Aorta (tissue), 5 donors: Measurements from ENCODE around the gene ANKRD13D. TPM values are rescaled to one million over a fixed set of nuclear protein-coding genes. Genes with fewer than 3 reads are reported as not detected.
A peak's percentile ranks its signal among the peaks of the same experiment; 100 is the strongest.
"Not testable (repeated sequence)": the region's sequence is repeated elsewhere in the genome, so short reads cannot be mapped to it uniquely, and the experiment has no call there.

ENCODE experiments used
- ATAC-seq: fragments of 200-7000 bp; cut with Tn5 transposase; one replicate; pipeline ENCODE4 v1.9.1; 2022; ENCODE audit warnings: moderate library complexity; ENCODE audit not compliant: low FRiP score
- DNase-seq, 2 donors: peaks; one replicate each; pipeline ENCODE4 v3.0.0-alpha.2; 2020
- H3K27ac ChIP-seq, 2 donors: one replicate each; pipeline ENCODE4 v1.5.1; 2013; ENCODE audit warnings: low read length in 2 of 2, mild to moderate bottlenecking in 2 of 2, moderate library complexity in 2 of 2, control low read depth in 1 of 2, inconsistent platforms in 1 of 2, low read depth in 1 of 2
- H3K27me3 ChIP-seq, 2 donors: one replicate each; pipeline ENCODE4 v1.6.1; 2013; ENCODE audit warnings: control low read depth in 1 of 2, low read length in 1 of 2, mild to moderate bottlenecking in 1 of 2, moderate library complexity in 1 of 2; ENCODE audit not compliant: insufficient read depth in 2 of 2, control insufficient read depth in 1 of 2
- H3K36me3 ChIP-seq, 2 donors: one replicate each; pipeline ENCODE4 v1.6.1; 2013; ENCODE audit warnings: control low read depth in 1 of 2, low read length in 1 of 2, mild to moderate bottlenecking in 1 of 2; ENCODE audit not compliant: insufficient read depth in 2 of 2, control insufficient read depth in 1 of 2
- H3K4me1 ChIP-seq, 2 donors: one replicate each; pipeline ENCODE4 v1.6.1; 2013; ENCODE audit warnings: low read length in 2 of 2, control low read depth in 1 of 2, mild to moderate bottlenecking in 1 of 2, moderate library complexity in 1 of 2; ENCODE audit not compliant: insufficient read depth in 2 of 2, control insufficient read depth in 1 of 2
- H3K4me3 ChIP-seq, 2 donors: one replicate each; pipeline ENCODE4 v1.5.1; 2013; ENCODE audit warnings: low read length in 2 of 2, control low read depth in 1 of 2, mild to moderate bottlenecking in 1 of 2
- H3K9me3 ChIP-seq: one replicate; pipeline ENCODE4 v1.6.1; 2013; ENCODE audit warnings: mild to moderate bottlenecking, low read length; ENCODE audit not compliant: control insufficient read depth
- WGBS, 2 donors: extraction: QIAGEN DNeasy Blood & Tissue Kit; methylation state at CpG; one replicate each; pipeline ENCODE4 v1.1.7; 2013; 5-methylcytosine and 5-hydroxymethylcytosine counted together
- intact Hi-C, 2 donors: fragments of 100-400 bp; cut with DNase I; formaldehyde crosslinking; loops; one replicate each; pipeline versions ENCODE4 v1.14.2 to v1.15.0; 2022
- polyA plus RNA-seq, 2 donors: library from polyadenylated mRNA; stranded (reverse); fragments of 200-250 nt; gene quantifications; one replicate each; pipeline ENCODE4 v1.2.3, GENCODE V29; 2013
- total RNA-seq, 2 donors: library from RNA; stranded (reverse); fragmentation: NEBNext Ultra II Directional; extraction: Animal tissue kit (Norgen Biotek cat#: 25700); gene quantifications; one replicate each; pipeline ENCODE4 v1.2.1, GENCODE V29; 2021
- donor health status: healthy with polysubstance abuse.
- donor health status: Bipolar disorder and iron deficiency.
- donor health status: DM: no; HTN: no; CAD: no.
- donor health status: DM: no; HTN: no; CAD: no.
- donor health status: DM: yes; HTN: yes; CAD: no.

The ANKRD13D gene
- total and polyA plus RNA-seq, 4 donors = 16.8 to 100 (median 69.7) TPM

DNA sequence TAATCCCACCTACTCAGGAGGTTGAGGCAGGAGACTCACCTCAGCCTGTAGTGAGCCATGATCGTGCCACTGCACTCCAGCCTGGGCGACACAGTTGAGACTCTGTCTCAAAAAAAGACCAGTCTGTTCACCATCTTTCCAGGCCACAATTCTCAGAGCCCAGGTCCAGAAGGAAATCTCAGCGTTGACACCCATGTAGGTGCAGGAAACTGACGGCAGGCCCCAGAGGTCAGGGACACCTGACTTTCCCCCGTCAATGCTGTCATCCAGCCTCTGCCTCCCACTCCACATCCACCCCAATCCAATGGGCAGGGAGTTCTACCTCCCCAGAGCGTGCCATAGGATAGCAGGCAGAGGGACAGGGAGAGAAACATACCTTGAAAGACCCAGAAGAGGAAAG lies 28.7 kb upstream of the ANKRD13D start:
- WGBS, 2 donors = 89 to 94% methylated on average over 6 of the region's 6 CpGs
- no peaks in the 10 kb centered on the region for H3K9me3 ChIP-seq
- DNase-seq = no peak
- no peaks in the 10 kb centered on the region for H3K4me1 ChIP-seq
- ATAC-seq = no peak
- H3K27me3 ChIP-seq = no peaks in the 10 kb centered on the region
- H3K27ac ChIP-seq = no peak overlapping the region
- intact Hi-C loops = loop anchor here (5.0 kb wide), 1 partner anchor 122 kb away; no protein-coding TSS in a partner anchor
- H3K4me3 ChIP-seq = no peak overlapping the region
- H3K36me3 ChIP-seq = peaks cover 0 to 4% of the 10 kb centered on the region in 2 donors

DNA sequence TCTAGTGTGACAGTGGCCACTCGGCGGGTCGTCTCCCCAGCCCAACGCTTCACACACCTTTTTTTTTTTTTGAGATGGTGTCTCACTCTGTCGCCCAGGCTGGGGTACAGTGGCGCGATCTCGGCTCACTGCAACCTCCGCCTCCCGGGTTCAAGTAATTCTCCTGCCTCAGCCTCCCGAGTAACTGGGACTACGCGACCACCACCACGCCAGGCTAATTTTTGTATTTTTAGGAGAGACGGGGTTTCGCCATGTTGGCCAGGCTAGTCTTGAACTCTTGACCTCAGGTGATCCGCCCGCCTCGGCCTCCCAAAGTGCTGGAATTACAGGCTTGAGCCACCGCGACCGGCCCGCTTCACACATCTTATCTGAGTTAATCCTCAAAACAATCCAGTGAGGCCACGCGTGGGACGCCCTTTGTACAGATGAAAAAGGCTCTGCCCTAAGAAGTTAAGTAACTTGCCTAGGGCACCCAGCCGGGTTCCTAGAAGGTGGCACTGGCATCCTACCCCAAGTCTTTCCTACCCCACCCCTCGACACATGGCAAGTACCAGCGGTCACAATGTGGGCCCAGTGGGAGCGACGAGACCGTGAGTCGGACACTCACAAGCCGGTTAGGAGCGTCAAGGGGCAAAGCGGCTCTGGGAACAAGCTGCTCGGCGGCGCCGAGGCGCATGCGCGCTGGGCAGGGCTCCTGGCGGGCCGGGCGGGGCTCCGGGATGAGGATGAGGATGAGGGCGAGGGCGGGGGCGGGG lies 28.0 kb upstream of the ANKRD13D start:
- H3K4me3 ChIP-seq = peak overlapping the region; percentile 2 to 25
- DNase-seq (peak in 1 of 2 donors; percentile 92), ATAC-seq (peak; percentile 16)
- not testable (repeated sequence) for H3K9me3 ChIP-seq, H3K36me3 ChIP-seq, H3K27ac ChIP-seq, H3K27me3 ChIP-seq, H3K4me1 ChIP-seq
- intact Hi-C loops = loop anchor here (5.0 kb wide), 1 partner anchor 121 kb away; no protein-coding TSS in a partner anchor
- 27 to 30% methylated on average over 47 to 50 of the region's 50 CpGs for WGBS, 2 donors

DNA sequence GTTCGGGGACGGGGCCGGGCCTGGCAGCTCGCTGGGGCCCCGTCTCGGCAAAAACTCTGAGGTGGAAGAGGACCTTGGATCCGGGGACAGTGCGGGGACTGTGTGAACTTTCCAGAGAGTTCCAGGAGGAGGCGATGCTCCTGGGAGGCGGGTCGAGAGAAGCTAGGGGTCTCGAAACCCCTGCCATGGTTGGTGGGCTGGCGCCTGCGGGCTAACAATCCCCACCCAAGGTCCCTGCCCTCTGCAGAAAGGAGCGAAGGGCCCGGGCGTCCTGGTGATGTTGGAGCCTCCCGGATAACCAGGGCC lies 27.5 kb upstream of the ANKRD13D start:
- DNase-seq (no peak), ATAC-seq (no peak)
- intact Hi-C loops = loop anchor here (5.0 kb wide), 1 partner anchor 121 kb away; no protein-coding TSS in a partner anchor
- H3K9me3 ChIP-seq = no peaks in the 10 kb centered on the region
- no peaks in the 10 kb centered on the region for H3K4me1 ChIP-seq
- H3K27me3 ChIP-seq = no peaks in the 10 kb centered on the region
- H3K27ac ChIP-seq = no peak overlapping the region
- H3K36me3 ChIP-seq = no peaks in the 10 kb centered on the region
- 11% methylated on average over 17 to 18 of the region's 18 CpGs for WGBS, 2 donors
- peak overlapping the region; percentile 2 to 25 for H3K4me3 ChIP-seq

DNA sequence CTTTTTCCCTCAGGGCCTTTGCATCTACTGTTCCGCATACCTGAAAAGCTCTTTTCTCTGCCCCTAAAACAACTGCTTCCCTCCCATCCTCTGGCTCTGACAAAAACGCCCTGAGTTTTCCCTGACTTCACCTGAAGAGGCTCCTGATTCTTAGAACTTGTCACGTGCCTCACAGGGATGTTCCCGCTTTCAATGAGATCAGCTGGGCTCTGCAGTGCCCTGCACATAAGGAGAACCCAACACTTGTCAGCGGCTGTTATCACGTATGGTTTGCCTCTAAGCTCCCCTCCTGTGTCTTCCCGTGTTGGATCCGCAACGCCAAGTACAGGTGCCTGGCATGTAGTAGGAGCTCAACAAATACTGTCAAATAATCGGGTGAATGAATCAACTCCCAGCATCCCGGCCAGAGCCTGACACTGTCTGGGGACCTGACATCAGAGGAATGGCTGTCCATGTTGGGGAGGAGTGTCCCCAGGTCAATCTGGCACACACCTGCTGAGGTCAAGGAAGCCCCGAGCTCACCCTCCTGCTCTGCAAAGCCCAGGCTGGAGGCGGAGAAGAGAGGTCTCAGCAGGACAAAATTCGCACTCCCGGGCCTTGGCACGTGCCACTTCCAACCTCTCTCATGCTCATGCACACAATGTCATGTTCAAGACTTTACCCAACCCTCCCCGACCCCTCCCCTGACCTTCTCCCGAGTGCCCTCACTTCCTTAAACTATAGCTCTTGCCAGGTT lies 27.0 kb upstream of the ANKRD13D start:
- ATAC-seq (no peak), DNase-seq (peak; percentile 46 to 74)
- WGBS, 2 donors = 55 to 57% methylated on average over 18 of the region's 18 CpGs
- H3K4me3 ChIP-seq = no peak overlapping the region
- no peaks in the 10 kb centered on the region for H3K4me1 ChIP-seq
- intact Hi-C loops = loop anchor here (2.0 to 5.0 kb wide), 2 partner anchors 55 to 120 kb away; no protein-coding TSS in a partner anchor
- H3K27ac ChIP-seq = no peak overlapping the region
- no peaks in the 10 kb centered on the region for H3K36me3 ChIP-seq
- no peaks in the 10 kb centered on the region for H3K9me3 ChIP-seq
- H3K27me3 ChIP-seq = no peaks in the 10 kb centered on the region

DNA sequence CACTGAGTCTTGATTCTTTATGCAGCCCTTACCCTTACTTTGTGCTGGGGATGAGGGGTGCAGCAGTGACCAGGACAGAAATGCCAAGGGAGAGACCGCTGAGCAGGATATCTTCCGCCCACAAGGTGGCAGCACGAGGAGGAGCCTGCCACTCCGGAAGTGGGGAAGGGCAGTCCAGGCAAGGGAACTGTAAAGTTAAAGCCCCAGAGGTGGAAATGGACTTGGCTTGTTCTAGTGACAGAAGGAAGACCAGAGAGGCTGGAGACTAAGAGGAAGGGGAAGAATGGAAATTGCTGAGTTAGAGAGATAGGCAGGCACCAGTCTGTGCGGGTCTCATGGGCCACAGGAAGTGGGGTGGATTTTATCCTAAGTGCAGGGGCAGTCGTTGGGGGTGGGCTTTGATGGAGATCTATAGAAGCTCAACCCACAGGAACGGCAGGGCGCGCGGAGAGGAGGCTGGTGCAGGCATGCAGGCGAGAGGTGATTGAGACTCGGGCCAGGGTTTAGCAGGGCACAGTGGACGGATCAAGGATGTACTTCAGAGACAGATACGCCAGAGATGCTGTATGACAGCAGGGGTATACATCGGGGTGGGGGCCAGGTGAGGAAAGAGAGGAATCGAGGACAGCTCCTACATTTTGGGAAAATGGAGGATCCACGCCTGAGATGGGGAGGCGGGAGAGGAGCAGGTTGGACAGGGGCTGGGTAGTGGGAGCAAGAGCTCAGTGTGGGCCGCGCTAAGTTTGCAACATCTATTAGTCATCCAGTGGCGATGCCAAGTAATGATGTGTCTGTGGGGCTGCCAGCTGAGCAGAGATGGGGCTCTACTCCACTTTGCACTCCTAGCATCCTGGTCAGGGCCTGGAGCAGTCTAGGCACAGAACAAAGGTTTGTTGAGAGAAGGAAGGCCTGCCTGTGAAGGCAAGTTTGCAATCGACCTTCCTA lies 26.1 kb upstream of the ANKRD13D start:
- peak; percentile 87 for ATAC-seq
- WGBS, 2 donors = 33 to 38% methylated on average over 22 of the region's 22 CpGs
- intact Hi-C loops = loop anchor here (2.0 to 5.0 kb wide), 2 partner anchors 54 to 119 kb away; no protein-coding TSS in a partner anchor
- Histone ChIP-seq H3K27me3 (no peaks in the 10 kb centered on the region), H3K4me1 (no peaks in the 10 kb centered on the region), H3K36me3 (no peaks in the 10 kb centered on the region), H3K4me3 (no peak overlapping the region), H3K27ac (no peak overlapping the region), H3K9me3 (no peaks in the 10 kb centered on the region)
- DNase-seq = peak; percentile 91 to 94

DNA sequence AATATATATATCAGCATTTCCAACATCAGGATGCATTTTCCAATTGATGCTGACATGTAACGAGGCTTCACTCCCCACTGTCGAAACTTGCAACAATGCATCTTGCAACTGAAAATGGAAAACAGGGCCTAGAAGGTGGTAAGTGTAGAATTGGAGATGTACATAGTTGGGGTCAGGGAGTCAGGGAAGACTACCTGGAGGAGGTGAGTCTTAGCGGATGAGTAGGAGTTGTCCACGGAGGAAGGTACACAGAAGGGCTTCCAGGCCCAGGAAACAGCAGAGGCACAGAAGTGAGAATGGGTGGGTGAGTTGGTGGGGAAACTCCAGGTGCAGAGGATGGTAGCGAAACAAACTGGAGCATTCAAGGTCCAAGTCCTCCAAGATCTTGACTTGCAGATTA lies 24.8 kb upstream of the ANKRD13D start:
- no peaks in the 10 kb centered on the region for H3K4me1 ChIP-seq
- WGBS, 2 donors = 96 to 99% methylated on average over 5 of the region's 5 CpGs
- DNase-seq = no peak
- no peaks in the 10 kb centered on the region for H3K9me3 ChIP-seq
- no peak for ATAC-seq
- intact Hi-C loops = loop anchor here (5.0 kb wide), 1 partner anchor 118 kb away; no protein-coding TSS in a partner anchor
- H3K27me3 ChIP-seq = no peaks in the 10 kb centered on the region
- H3K36me3 ChIP-seq = no peaks in the 10 kb centered on the region
- H3K27ac ChIP-seq = no peak overlapping the region
- no peak overlapping the region for H3K4me3 ChIP-seq

DNA sequence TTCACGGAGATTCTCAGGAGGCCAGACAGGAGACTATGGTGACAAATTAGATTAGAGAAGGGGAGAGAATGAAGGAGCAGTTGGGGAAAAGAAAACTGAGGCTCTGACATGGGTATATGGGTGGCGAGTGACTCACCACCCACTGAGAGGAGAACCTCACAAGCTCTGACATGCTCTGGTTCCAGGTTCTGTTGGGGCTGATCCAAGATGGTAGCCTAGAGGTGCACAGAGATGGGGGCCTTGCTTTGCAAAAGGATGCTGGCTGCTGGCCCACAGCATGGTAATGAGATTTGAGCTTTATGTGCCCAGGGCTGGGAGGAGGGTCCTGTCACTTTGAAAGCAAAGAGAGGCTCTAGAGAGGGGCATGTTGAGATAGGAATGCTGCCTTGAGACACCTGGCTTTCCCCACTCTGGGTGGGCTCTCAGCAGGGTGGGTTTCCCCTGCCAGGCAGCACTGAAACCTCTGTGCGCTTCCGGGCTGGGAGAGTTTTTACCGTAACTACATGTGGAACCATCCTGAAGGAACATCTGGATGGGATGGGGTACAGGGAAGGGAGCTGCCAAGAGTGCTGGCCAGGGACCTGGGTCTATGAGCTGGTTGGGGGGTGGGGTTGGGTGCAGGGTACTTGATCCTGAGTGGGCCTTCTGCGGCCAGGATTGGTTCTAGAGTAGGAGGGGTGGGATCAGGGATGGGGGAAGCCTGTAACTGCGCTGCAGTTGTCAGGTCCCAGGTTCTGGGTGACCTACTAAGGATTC lies 24.0 kb upstream of the ANKRD13D start:
- H3K9me3 ChIP-seq = no peaks in the 10 kb centered on the region
- H3K27me3 ChIP-seq = no peaks in the 10 kb centered on the region
- 91 to 92% methylated on average over 7 of the region's 7 CpGs for WGBS, 2 donors
- ATAC-seq = no peak
- H3K4me3 ChIP-seq = no peak overlapping the region
- H3K27ac ChIP-seq = no peak overlapping the region
- H3K4me1 ChIP-seq = no peaks in the 10 kb centered on the region
- H3K36me3 ChIP-seq = no peaks in the 10 kb centered on the region
- peak in 1 of 2 donors; percentile 49 for DNase-seq
- intact Hi-C loops = loop anchor here (5.0 kb wide), 1 partner anchor 117 kb away; no protein-coding TSS in a partner anchor
